Caco-2 (cell line): ENCODE measurements around the gene CEPT1. TPM values are rescaled to one million over a fixed set of nuclear protein-coding genes. Genes with fewer than 3 reads are reported as not detected.

ENCODE experiments used
- BruUV-seq: library from RNA; stranded (reverse); fragments of 400-500 nt; replicated peaks from 2 replicates; lab custom pipeline; 2021; lab: Mats Ljungman, UMichigan
- CTCF ChIA-PET: fragments of 300-600 bp; sonication (Branson Sonifier 250); formaldehyde crosslinking; loops from one replicate; lab custom pipeline; 2022; ENCODE audit warnings: antibody characterized with exemption; lab: Charles Lee
- POLR2A ChIA-PET: fragments of 300-600 bp; sonication (Branson Sonifier 250); formaldehyde crosslinking; loops from one replicate; lab custom pipeline; 2022; ENCODE audit warnings: antibody characterized with exemption; lab: Charles Lee
- DNase-seq, 2 experiments: peaks; one replicate each; pipeline versions ENCODE4 v3.0.0 to v3.0.0-alpha.2; 2020 to 2022
- H3K27me3 ChIP-seq: replicated peaks from 2 replicates; pipeline ENCODE4 v1.6.0; 2011; ENCODE audit warnings: low read length; ENCODE audit not compliant: control insufficient read depth, insufficient read depth
- H3K36me3 ChIP-seq: 2 replicates; pipeline ENCODE4 v1.5.1; 2011; ENCODE audit warnings: low read length; ENCODE audit not compliant: control insufficient read depth, insufficient read depth
- H3K4me1 ChIP-seq: fragments of 250-450 bp; sonication (Bioruptor Pico); 2 replicates; pipeline ENCODE4 v1.5.1; 2020; ENCODE audit warnings: mild to moderate bottlenecking
- H3K4me3 ChIP-seq: 2 replicates; pipeline ENCODE4 v1.5.1; 2011; ENCODE audit warnings: low read depth, mild to moderate bottlenecking, control low read depth, low read length
- H3K9me3 ChIP-seq: fragments of 250-450 bp; sonication (Bioruptor Pico); 2 replicates; pipeline ENCODE4 v1.5.1; 2020; ENCODE audit warnings: mild to moderate bottlenecking, moderate library complexity
- H3K27ac Mint-ChIP-seq: one replicate; pipeline ENCODE4 v1.8.0; 2022; ENCODE audit warnings: mixed read lengths; ENCODE audit not compliant: unreplicated experiment
- H3K27me3 Mint-ChIP-seq: one replicate; pipeline ENCODE4 v1.8.0; 2022; ENCODE audit warnings: mixed read lengths; ENCODE audit not compliant: insufficient read depth, unreplicated experiment
- H3K36me3 Mint-ChIP-seq: one replicate; pipeline ENCODE4 v1.8.0; 2022; ENCODE audit warnings: mild to moderate bottlenecking, mixed read lengths; ENCODE audit not compliant: insufficient read depth, unreplicated experiment
- H3K4me1 Mint-ChIP-seq: one replicate; pipeline ENCODE4 v1.8.0; 2022; ENCODE audit warnings: low read depth, mixed read lengths; ENCODE audit not compliant: unreplicated experiment
- H3K4me3 Mint-ChIP-seq: one replicate; pipeline ENCODE4 v1.8.0; 2022; ENCODE audit warnings: mild to moderate bottlenecking, moderate library complexity, mixed read lengths; ENCODE audit not compliant: unreplicated experiment
- H3K9me3 Mint-ChIP-seq: one replicate; pipeline ENCODE4 v1.8.0; 2022; ENCODE audit warnings: mixed read lengths; ENCODE audit not compliant: unreplicated experiment
- intact Hi-C: fragments of 100-400 bp; cut with micrococcal nuclease; formaldehyde crosslinking; loops from one replicate; pipeline ENCODE4 v1.10.0; 2022; ENCODE audit not compliant: unreplicated experiment
- total RNA-seq: library from RNA; stranded (reverse); gene quantifications from 2 replicates; pipeline ENCODE4 v1.2.3, GENCODE V29; 2022
- TF ChIP-seq, protein P1 (sequence below), 2 experiments: fragments of 200-600 bp in 1 of 2; IDR thresholded peaks; 1 replicate in 1 of 2; 2 replicates in 1 of 2; pipeline versions ENCODE4 v1.5.1 to v1.8.0; 2011 to 2022; ENCODE audit warnings: antibody characterized with exemption in 1 of 2, control low read depth in 1 of 2, inconsistent platforms in 1 of 2, low read depth in 1 of 2, low read length in 1 of 2, mild to moderate bottlenecking in 1 of 2, moderate library complexity in 1 of 2; ENCODE audit not compliant: insufficient read depth in 1 of 2, severe bottlenecking in 1 of 2, unreplicated experiment in 1 of 2

Gene CEPT1
- total RNA-seq, 1 experiment from 2014 or later = 17.3 TPM

DNA sequence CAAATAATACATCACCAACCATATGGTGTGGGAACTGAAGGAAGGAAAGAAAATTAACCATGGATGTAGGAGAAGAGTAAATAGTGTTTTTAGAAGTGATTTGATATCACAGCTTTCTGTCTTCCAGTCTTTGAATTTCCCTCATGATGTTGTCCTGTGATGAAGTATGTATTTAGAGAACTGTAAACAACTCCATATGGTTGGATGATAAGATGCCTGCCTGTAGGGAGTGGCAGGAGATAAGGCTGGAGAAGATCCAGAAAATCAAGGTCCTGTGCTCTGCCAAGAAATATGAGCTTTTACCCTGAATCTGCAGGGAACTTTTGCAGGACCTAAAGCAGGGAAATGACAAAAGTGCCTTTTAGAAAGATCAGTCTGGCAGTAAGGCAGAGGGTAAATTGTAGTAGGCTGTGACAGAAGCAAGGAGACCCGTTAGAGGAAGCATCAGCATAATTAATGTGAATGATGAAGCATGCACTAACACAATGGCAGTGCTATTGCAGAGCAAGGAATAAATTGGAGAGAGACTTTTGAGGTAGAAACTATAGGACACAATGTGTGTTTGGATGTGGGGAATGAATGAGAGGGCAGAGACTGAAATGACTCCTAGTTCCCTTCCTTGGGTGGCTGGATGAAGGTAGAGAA, 21.9 kb downstream of the CEPT1 start:
- TF ChIP-seq, protein P1, sequence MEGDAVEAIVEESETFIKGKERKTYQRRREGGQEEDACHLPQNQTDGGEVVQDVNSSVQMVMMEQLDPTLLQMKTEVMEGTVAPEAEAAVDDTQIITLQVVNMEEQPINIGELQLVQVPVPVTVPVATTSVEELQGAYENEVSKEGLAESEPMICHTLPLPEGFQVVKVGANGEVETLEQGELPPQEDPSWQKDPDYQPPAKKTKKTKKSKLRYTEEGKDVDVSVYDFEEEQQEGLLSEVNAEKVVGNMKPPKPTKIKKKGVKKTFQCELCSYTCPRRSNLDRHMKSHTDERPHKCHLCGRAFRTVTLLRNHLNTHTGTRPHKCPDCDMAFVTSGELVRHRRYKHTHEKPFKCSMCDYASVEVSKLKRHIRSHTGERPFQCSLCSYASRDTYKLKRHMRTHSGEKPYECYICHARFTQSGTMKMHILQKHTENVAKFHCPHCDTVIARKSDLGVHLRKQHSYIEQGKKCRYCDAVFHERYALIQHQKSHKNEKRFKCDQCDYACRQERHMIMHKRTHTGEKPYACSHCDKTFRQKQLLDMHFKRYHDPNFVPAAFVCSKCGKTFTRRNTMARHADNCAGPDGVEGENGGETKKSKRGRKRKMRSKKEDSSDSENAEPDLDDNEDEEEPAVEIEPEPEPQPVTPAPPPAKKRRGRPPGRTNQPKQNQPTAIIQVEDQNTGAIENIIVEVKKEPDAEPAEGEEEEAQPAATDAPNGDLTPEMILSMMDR (IDR thresholded peaks at IDR 0.05; ENCODE audit: insufficient read depth in 1 of 2, low read depth in 1 of 2, low read length in 1 of 2, severe bottlenecking in 1 of 2, unreplicated experiment in 1 of 2) = no peak
- no peaks in the 10 kb centered on the region for H3K9me3 Mint-ChIP-seq
- no peak overlapping the region for H3K27ac Mint-ChIP-seq
- H3K36me3 ChIP-seq = no peaks in the 10 kb centered on the region
- no peaks in the 10 kb centered on the region for H3K9me3 ChIP-seq
- BruUV-seq = no TSS peak
- peaks cover 11% of the 10 kb centered on the region for H3K36me3 Mint-ChIP-seq
- intact Hi-C loops = loop anchor here (5.0 kb wide), 1 partner anchor 40 kb away; the partner anchor contains the start of gene DENND2D
- DNase-seq = no peak
- H3K4me1 ChIP-seq = peaks cover 10% of the 10 kb centered on the region
- H3K4me1 Mint-ChIP-seq = peaks cover 7% of the 10 kb centered on the region
- H3K27me3 Mint-ChIP-seq = no peaks in the 10 kb centered on the region
- CTCF ChIA-PET = no interaction called here
- H3K27me3 ChIP-seq = no peaks in the 10 kb centered on the region
- no peak overlapping the region for H3K4me3 ChIP-seq
- no peak overlapping the region for H3K4me3 Mint-ChIP-seq
- POLR2A ChIA-PET = no interaction called here

DNA sequence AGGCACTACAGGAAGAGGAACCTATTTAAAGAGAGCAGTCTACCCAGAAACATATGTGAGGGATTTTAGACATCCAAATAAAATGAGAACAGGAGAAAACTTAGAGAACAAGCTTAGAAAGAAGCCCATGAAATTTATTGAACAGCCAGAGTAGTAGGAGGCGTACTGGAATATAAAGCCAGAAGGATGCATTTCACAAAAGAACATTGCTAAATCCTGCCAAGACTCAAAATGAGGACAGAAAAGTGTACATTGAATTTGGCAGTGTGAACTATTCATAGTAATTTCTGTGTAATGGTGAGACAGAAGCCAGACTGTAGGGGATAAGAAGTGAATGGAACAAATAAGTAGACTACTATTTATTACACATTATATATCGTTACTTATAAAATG, 22.5 kb downstream of the CEPT1 start:
- intact Hi-C loops = loop anchor here (5.0 kb wide), 1 partner anchor 40 kb away; the partner anchor contains the start of gene DENND2D
- Histone ChIP-seq H3K4me1 (peaks cover 10% of the 10 kb centered on the region), H3K36me3 (no peaks in the 10 kb centered on the region), H3K9me3 (no peaks in the 10 kb centered on the region), H3K4me3 (no peak overlapping the region), H3K27me3 (no peaks in the 10 kb centered on the region)
- Mint-ChIP-seq H3K4me3 (no peak overlapping the region), H3K36me3 (peaks cover 11% of the 10 kb centered on the region), H3K9me3 (no peaks in the 10 kb centered on the region), H3K4me1 (peaks cover 7% of the 10 kb centered on the region), H3K27ac (no peak overlapping the region), H3K27me3 (no peaks in the 10 kb centered on the region)
- POLR2A ChIA-PET = no interaction called here
- CTCF ChIA-PET = no interaction called here
- TF ChIP-seq, protein P1 (IDR thresholded peaks at IDR 0.05; ENCODE audit: insufficient read depth in 1 of 2, low read depth in 1 of 2, low read length in 1 of 2, severe bottlenecking in 1 of 2, unreplicated experiment in 1 of 2) = no peak
- no TSS peak for BruUV-seq
- no peak for DNase-seq

DNA sequence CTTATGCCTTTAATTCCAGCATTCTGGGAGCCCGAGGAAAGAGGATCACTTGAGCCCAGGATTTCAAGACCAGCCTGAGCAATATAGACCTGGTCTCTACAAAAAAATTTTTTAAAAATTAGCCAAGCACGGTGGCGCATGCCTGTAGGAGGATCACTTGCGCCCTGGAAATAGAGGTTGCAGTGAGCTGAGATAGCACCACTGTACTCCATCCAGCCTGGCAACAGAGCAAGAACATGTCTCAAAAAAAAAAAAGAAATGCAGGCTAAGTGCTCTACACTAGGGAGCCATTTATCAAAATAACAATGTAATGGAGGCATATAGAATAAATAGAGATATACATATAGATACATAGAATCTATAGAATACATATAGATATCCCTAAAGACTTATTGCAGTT, 23.3 kb downstream of the CEPT1 start:
- no TSS peak for BruUV-seq
- DNase-seq = no peak
- H3K36me3 Mint-ChIP-seq = peaks cover 11% of the 10 kb centered on the region
- TF ChIP-seq, protein P1 (IDR thresholded peaks at IDR 0.05; ENCODE audit: insufficient read depth in 1 of 2, low read depth in 1 of 2, low read length in 1 of 2, severe bottlenecking in 1 of 2, unreplicated experiment in 1 of 2) = no peak
- H3K4me1 Mint-ChIP-seq = peaks cover 7% of the 10 kb centered on the region
- no peaks in the 10 kb centered on the region for H3K9me3 ChIP-seq
- H3K27me3 ChIP-seq = no peaks in the 10 kb centered on the region
- ChIA-PET CTCF (no interaction called here), POLR2A (no interaction called here)
- H3K9me3 Mint-ChIP-seq = no peaks in the 10 kb centered on the region
- no peaks in the 10 kb centered on the region for H3K36me3 ChIP-seq
- no peak overlapping the region for H3K4me3 ChIP-seq
- H3K27me3 Mint-ChIP-seq = no peaks in the 10 kb centered on the region
- intact Hi-C loops = loop anchor here (5.0 kb wide), 1 partner anchor 39 kb away; the partner anchor contains the start of gene DENND2D
- no peak overlapping the region for H3K4me3 Mint-ChIP-seq
- H3K4me1 ChIP-seq = peaks cover 10% of the 10 kb centered on the region
- no peak overlapping the region for H3K27ac Mint-ChIP-seq
